Trophoblast cell (in vitro differentiated cells and primary cell): ENCODE measurements around the gene GSTM3.
A peak's percentile ranks its signal among the peaks of the same experiment; 100 is the strongest.
"Not testable (repeated sequence)": the region's sequence is repeated elsewhere in the genome, so short reads cannot be mapped to it uniquely, and the experiment has no call there.

ENCODE experiments used
- DNase-seq, 2 donors: peaks; one replicate each; pipeline ENCODE4 v3.0.0-alpha.2; 2016
- H2AFZ ChIP-seq: 2 replicates; pipeline ENCODE4 v1.6.1; 2013; ENCODE audit warnings: low read length, moderate library complexity, mild to moderate bottlenecking; ENCODE audit not compliant: insufficient read depth, poor library complexity
- H2AK5ac ChIP-seq: 2 replicates; pipeline ENCODE4 v1.6.1; 2013; ENCODE audit warnings: mild to moderate bottlenecking, low read length
- H2BK120ac ChIP-seq: 2 replicates; pipeline ENCODE4 v1.6.1; 2013; ENCODE audit warnings: low read length, mild to moderate bottlenecking, moderate library complexity; ENCODE audit not compliant: insufficient read depth, poor library complexity
- H2BK12ac ChIP-seq: 2 replicates; pipeline ENCODE4 v1.6.1; 2013; ENCODE audit warnings: mild to moderate bottlenecking, low read length, moderate library complexity
- H2BK5ac ChIP-seq: 2 replicates; pipeline ENCODE4 v1.6.1; 2013; ENCODE audit warnings: low read length, low read depth, moderate library complexity, mild to moderate bottlenecking; ENCODE audit not compliant: poor library complexity
- H3K14ac ChIP-seq: 2 replicates; pipeline ENCODE4 v1.6.1; 2013; ENCODE audit warnings: mild to moderate bottlenecking, low read length
- H3K18ac ChIP-seq: 2 replicates; pipeline ENCODE4 v1.6.1; 2013; ENCODE audit warnings: mild to moderate bottlenecking, low read length
- H3K23ac ChIP-seq: 2 replicates; pipeline ENCODE4 v1.6.1; 2013; ENCODE audit warnings: low read length
- H3K27ac ChIP-seq: 2 replicates; pipeline ENCODE4 v1.5.1; 2013; ENCODE audit warnings: low read depth, mild to moderate bottlenecking, inconsistent platforms, low read length, moderate library complexity
- H3K27me3 ChIP-seq: 2 replicates; pipeline ENCODE4 v1.6.1; 2013; ENCODE audit warnings: inconsistent platforms, mild to moderate bottlenecking, low read length, moderate library complexity; ENCODE audit not compliant: insufficient read depth
- H3K36me3 ChIP-seq, 2 experiments: 1 replicate in 1 of 2; 2 replicates in 1 of 2; pipeline ENCODE4 v1.6.1; 2013; ENCODE audit warnings: low read length in 2 of 2, mild to moderate bottlenecking in 2 of 2, moderate library complexity in 1 of 2; ENCODE audit not compliant: insufficient read depth in 2 of 2, control insufficient read depth in 1 of 2
- H3K4ac ChIP-seq: 2 replicates; pipeline ENCODE4 v1.6.1; 2013; ENCODE audit warnings: low read depth, mild to moderate bottlenecking, low read length, moderate library complexity
- H3K4me1 ChIP-seq, 2 experiments: 1 replicate in 1 of 2; 2 replicates in 1 of 2; pipeline ENCODE4 v1.6.1; 2013; ENCODE audit warnings: low read length in 2 of 2, mild to moderate bottlenecking in 2 of 2, moderate library complexity in 1 of 2; ENCODE audit not compliant: insufficient read depth in 2 of 2, control insufficient read depth in 1 of 2
- H3K4me2 ChIP-seq: 2 replicates; pipeline ENCODE4 v1.6.1; 2013; ENCODE audit warnings: inconsistent platforms, mild to moderate bottlenecking, low read length, moderate library complexity
- H3K4me3 ChIP-seq: 2 replicates; pipeline ENCODE4 v1.5.1; 2013; ENCODE audit warnings: mild to moderate bottlenecking, low read depth, low read length, inconsistent platforms
- H3K79me1 ChIP-seq: one replicate; pipeline ENCODE4 v1.6.1; 2013; ENCODE audit warnings: low read length
- H3K79me2 ChIP-seq: 2 replicates; pipeline ENCODE4 v1.6.1; 2013; ENCODE audit warnings: low read length, mild to moderate bottlenecking; ENCODE audit not compliant: control insufficient read depth, insufficient read depth, poor library complexity
- H3K9ac ChIP-seq: 2 replicates; pipeline ENCODE4 v1.6.1; 2013; ENCODE audit warnings: mild to moderate bottlenecking, low read length
- H3K9me3 ChIP-seq: 2 replicates; pipeline ENCODE4 v1.6.1; 2013; ENCODE audit warnings: low read depth, mild to moderate bottlenecking, control low read depth, inconsistent platforms, low read length; ENCODE audit not compliant: insufficient read depth
- H4K12ac ChIP-seq: 2 replicates; pipeline ENCODE4 v1.6.1; 2013; ENCODE audit warnings: low read depth, mild to moderate bottlenecking, low read length, moderate library complexity
- H4K8ac ChIP-seq: 2 replicates; pipeline ENCODE4 v1.6.1; 2013; ENCODE audit warnings: low read depth, mild to moderate bottlenecking, low read length, moderate library complexity
- H4K91ac ChIP-seq: one replicate; pipeline ENCODE4 v1.6.1; 2013; ENCODE audit warnings: low read depth, mild to moderate bottlenecking, low read length, moderate library complexity
- WGBS: extraction: QIAGEN DNeasy Blood & Tissue Kit; methylation state at CpG from one replicate; pipeline ENCODE4 v1.1.7; 2013; ENCODE audit warnings: missing lambda C conversion rate; ENCODE audit not compliant: insufficient read length, insufficient coverage; ENCODE audit errors: extremely low coverage; 5-methylcytosine and 5-hydroxymethylcytosine counted together

GSTM3 gene

GRCh38 chr1:109687641-109688499 lies 53.0 kb downstream of the GSTM3 start, which contains the start of gene GSTM1:
Gene GSTM1, plus strand, starts transcription at chr1:109687817. Its CDS starts 57 bp downstream, at chr1:109687874.
- no peak within 1 kb of the TSS for H3K18ac ChIP-seq
- no CpG with 5 or more reads among the region's 46 CpGs for WGBS
- no peak within 1 kb of the TSS for H2AK5ac ChIP-seq
- H3K14ac ChIP-seq, result peak within 1 kb of the TSS; percentile 50
- no peak within 1 kb of the TSS for H4K91ac ChIP-seq
- H3K36me3 ChIP-seq, result no peaks in the 10 kb centered on the region
- peak within 1 kb of the TSS; percentile 5 for H4K12ac ChIP-seq
- no peak within 1 kb of the TSS for H3K9ac ChIP-seq
- DNase-seq, result peak; percentile 46 to 48
- H3K4ac ChIP-seq, result no peak within 1 kb of the TSS
- no peak within 1 kb of the TSS for H2BK5ac ChIP-seq
- H2AFZ ChIP-seq, result peak within 1 kb of the TSS; percentile 38
- H3K79me1 ChIP-seq, result peaks cover 1% of the 10 kb centered on the region
- H3K4me3 ChIP-seq, result peak within 1 kb of the TSS; percentile 51
- H2BK120ac ChIP-seq, result no peak within 1 kb of the TSS
- H3K4me2 ChIP-seq, result peak within 1 kb of the TSS; percentile 35
- H3K27ac ChIP-seq, result no peak within 1 kb of the TSS
- H4K8ac ChIP-seq, result peak within 1 kb of the TSS; percentile 61
- no peaks in the 10 kb centered on the region for H3K79me2 ChIP-seq
- H2BK12ac ChIP-seq, result no peak within 1 kb of the TSS
- no peaks in the 10 kb centered on the region for H3K9me3 ChIP-seq
- no peak within 1 kb of the TSS for H3K23ac ChIP-seq
- H3K4me1 ChIP-seq, result peaks cover 5 to 6% of the 10 kb centered on the region in 2 experiments
- H3K27me3 ChIP-seq, result no peaks in the 10 kb centered on the region

- not testable (repeated sequence) for H3K9ac ChIP-seq, H3K36me3 ChIP-seq, H2BK120ac ChIP-seq, H3K23ac ChIP-seq, H4K8ac ChIP-seq, H3K79me1 ChIP-seq, H3K14ac ChIP-seq, H3K79me2 ChIP-seq, H2BK5ac ChIP-seq, H2BK12ac ChIP-seq, H2AK5ac ChIP-seq, H3K27me3 ChIP-seq, H3K18ac ChIP-seq, H4K12ac ChIP-seq, H3K4me1 ChIP-seq, H3K4ac ChIP-seq, H3K9me3 ChIP-seq, H3K27ac ChIP-seq, H3K4me3 ChIP-seq, DNase-seq, H4K91ac ChIP-seq
- Histone ChIP-seq H2AFZ (peak overlapping the region; percentile 23), H3K4me2 (peak overlapping the region; percentile 35)
- no CpG with 5 or more reads among the region's 11 CpGs for WGBS
Measured at GRCh38 chr1:109687109-109687508, 53.7 kb downstream of the GSTM3 start.

GRCh38 chr1:109685890-109686289 lies 54.9 kb downstream of the GSTM3 start:
- not testable (repeated sequence) for H3K36me3 ChIP-seq, H2AK5ac ChIP-seq, H2BK5ac ChIP-seq, H3K14ac ChIP-seq, H3K4ac ChIP-seq, DNase-seq, H3K18ac ChIP-seq, H2BK12ac ChIP-seq, H3K9ac ChIP-seq, H3K79me2 ChIP-seq, H4K12ac ChIP-seq, H3K4me1 ChIP-seq, H3K9me3 ChIP-seq, H3K27ac ChIP-seq, H2AFZ ChIP-seq, H4K91ac ChIP-seq, H3K23ac ChIP-seq, H3K4me2 ChIP-seq, H4K8ac ChIP-seq, H2BK120ac ChIP-seq, H3K27me3 ChIP-seq, H3K79me1 ChIP-seq, H3K4me3 ChIP-seq
- WGBS, result no CpG with 5 or more reads among the region's 4 CpGs

GRCh38 chr1:109685399-109685798 lies 55.4 kb downstream of the GSTM3 start:
- not testable (repeated sequence) for H3K9me3 ChIP-seq, H2BK12ac ChIP-seq, H2BK120ac ChIP-seq, H3K4me2 ChIP-seq, H3K4me1 ChIP-seq, H3K4ac ChIP-seq, DNase-seq, H3K27me3 ChIP-seq, H4K91ac ChIP-seq, H3K79me1 ChIP-seq, H3K9ac ChIP-seq, H2BK5ac ChIP-seq, H2AK5ac ChIP-seq, H3K36me3 ChIP-seq, H3K14ac ChIP-seq, H3K23ac ChIP-seq, H4K12ac ChIP-seq, H2AFZ ChIP-seq, H3K18ac ChIP-seq, H3K79me2 ChIP-seq, H3K27ac ChIP-seq, H4K8ac ChIP-seq, H3K4me3 ChIP-seq
- WGBS, result no CpG with 5 or more reads among the region's 1 CpG
